Islet precursor cell (in vitro differentiated cells): ENCODE measurements around the gene ZNF793.

Experiments
- DNase-seq: peaks from one replicate; pipeline ENCODE4 v3.0.0-alpha.2; 2018

The ZNF793 gene

DNA sequence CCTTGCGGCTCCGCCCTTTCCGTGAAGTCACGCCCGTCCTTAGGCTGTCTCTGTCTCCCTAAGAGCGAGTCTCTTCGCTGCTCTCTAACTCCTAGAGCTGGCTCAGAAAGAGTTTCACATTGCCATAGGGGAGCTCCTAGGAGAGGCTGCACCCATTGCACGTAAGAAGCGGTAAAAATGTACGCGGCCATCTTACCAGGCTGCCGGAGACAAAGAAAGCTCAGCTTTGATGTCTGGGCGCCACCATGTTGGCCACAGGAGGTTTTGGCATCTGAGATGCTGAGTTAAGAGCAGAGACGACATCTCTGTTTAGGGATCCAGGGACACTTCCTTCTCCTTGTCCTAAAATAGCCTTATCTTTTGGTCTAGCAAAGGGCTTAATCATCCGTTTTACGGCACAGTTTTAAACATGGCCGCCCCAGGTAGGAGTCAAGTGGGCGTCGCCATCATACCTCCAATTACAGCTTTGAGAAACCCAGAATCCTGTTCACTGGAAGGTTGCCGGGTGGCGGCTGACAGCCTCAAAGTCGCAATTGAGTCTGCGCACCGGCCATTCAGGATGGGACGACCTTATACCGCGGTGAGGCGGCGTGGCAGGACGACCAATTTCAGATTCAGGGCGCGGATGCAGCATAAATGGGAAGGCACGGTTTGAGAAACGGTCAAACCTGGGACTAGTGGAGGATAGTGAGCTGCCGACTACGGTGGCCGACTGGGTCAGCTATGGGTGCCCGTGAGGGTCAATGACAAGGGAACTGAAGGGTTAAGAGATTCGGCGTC, at the start of gene ZNF793:
Gene ZNF793 (plus strand): TSS at position 553 of the 780 bp plus-strand sequence. CDS start 16,501 bp downstream, outside the sequence.
- DNase-seq: peak; percentile 89

DNA sequence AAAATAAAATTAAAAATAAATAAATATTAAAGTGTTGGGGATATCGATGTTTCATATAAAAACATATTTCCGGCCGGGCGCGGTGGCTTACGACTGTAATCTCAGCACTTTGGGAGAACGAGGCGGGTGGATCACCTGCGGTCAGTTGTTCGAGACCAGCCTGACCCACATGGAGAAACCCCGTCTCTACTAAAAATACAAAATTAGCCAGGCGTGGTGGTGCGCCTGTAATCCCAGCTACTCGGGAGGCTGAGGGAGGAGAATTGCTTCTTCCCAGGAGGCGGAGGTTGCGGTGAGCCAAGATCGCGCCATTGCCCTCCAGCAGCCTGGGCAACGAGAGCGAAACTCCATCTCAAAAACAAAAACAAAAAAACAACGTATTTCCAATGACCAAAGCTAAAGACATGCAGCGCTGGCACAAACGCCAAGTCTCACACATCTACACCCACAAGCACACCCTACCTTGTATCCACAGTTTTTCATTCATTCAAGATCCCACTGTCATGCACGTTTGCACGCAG, 40.4 kb upstream of the ZNF793 start:
- no peak for DNase-seq

DNA sequence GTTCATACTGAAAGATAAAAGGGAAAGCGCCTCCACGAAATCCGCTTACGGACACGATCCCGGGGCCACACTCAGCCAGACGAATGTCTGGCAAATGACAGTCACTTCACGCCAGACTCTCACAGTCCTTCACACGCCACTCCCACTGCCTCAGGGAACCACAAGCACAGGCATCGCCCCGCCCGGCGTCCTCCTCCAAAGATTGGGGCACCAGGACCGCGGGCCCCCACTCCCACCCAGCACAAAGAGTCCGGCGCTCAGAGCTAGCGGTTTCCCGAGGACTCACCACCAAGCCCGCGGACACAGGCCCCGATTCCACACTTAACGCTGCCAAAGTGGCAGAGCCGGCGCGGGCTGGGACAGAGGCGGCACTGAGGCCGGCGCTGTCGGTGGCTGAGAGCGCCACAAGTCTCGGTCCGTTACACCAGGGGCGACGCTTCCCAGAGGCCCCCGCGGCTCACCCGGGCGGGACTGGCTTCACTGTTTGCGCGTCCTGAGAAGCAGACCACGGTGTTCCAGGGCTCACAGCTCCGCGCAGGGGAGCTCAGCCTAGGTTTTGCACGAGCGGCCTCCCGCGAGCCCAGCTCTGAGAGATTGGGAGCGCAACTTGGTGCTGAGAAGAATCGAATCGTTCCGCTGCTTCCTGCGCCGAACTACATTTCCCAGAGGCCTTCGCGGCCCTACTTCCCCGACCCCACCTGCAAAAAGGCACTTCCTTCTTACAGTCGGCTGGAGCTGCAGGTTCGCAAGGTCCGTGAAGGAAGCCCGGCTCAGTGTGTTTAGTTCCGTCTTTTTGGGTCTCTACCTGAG, 39.7 kb upstream of the ZNF793 start, which contains the start of gene ZNF569:
Gene ZNF569 (minus strand): TSS at position 647 of the 810 bp plus-strand sequence. CDS start 22,523 bp downstream, outside the sequence.
- peak; percentile 95 for DNase-seq

DNA sequence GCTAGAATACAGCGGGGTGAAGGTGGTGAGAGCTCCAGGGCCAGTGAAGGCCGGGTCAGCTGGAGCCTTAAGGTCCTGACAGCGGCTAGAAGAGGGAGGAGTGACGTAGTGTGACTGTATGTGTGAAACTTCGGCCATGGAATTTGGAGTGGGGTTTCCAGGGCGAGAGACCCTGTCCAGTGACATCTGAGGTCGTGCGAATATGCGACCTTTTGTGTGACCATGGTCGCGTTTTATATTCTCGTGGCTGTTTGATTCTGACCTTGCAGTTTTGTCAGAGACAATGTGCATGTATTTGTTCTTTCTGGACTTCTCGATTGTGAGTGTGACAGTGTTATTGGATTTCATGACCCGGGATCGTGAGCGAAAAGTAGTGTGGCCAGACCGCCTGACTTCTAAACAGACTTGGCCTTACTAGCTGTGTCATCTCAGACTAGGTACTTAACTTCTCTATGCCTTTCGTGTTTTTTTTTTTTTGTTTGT, 39.1 kb upstream of the ZNF793 start:
- no peak for DNase-seq

DNA sequence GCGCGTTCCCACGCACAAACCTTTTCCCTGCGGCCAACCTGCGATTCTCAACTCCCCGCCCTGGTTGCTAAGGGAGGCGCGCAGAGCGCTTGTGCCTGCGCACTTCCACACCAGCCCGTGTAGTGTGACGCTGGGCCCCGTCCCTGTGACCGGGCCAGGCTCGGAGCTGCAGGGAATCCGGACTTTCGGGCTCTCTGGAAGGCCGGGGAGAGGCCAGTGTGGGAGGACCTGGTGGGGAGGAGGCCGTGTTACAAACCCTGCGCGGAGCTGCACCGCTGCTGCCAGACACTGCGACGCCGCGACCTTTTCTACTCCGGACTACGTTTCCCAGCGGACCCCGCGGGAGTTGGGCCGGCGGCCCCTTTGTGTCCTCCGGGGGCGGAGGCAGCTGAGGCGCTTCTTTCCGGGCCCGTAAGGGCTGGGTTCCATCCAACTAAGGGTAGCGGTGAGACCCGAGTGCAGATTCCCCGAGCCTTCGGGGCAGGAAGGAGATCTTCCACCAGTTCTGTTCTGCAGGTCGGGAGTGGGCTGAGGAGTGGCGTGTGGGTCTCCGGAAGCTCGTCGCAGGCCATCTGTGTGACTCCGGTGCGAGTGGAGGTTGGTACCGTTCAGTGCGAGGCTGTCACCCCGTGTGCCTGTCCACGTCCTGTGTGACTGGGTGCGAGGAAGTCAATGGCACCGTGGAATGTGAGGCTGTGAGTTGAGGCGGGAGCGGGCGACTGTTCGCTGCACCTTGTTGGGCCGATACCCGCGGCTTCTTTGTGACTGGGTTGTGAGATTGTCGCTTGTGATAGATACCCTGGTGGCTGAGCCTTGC, 37.6 kb upstream of the ZNF793 start, which contains the start of gene ZNF570:
Gene ZNF570 (plus strand): TSS at position 396 of the 817 bp plus-strand sequence. CDS start 999 bp downstream, outside the sequence.
- peak; percentile 94 for DNase-seq

DNA sequence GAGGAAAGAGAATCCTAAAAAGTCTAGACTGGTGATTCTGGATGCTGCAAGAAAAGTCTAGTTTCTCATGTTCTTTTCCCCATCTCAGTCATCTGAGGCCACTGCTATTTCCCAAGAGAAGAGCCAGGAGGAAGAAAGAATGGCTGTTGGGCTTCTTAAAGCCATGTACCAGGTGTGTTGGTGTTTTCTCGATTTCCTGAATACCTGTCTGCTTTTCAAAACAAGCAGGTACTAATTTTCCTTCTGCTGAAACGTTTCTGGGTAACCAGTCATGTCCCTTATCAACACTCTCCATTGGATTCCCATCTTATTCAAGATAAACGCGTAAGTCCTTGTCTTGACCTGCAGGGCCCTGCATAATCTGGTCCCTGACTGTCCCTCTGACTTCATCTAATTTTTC, 36.5 kb upstream of the ZNF793 start:
- no peak for DNase-seq

DNA sequence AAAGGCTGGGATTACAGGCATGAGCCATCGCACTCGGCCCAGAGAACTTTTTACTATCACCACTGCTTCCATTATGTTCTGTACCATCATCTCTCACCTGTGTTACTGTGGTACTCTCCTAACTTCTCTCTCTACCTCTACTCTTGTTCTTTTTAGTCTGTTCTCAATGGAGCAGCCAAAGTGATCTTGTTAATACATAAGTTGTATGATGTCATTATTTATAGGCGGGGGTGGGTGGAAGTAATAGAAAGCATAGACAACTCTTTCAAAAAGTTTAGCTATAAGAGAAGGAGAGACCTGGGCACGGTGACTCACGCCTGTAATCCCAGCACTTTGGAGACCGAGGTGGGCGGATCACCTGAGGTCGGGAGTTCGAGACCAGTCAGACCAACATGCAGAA, 34.6 kb upstream of the ZNF793 start:
- DNase-seq: no peak

DNA sequence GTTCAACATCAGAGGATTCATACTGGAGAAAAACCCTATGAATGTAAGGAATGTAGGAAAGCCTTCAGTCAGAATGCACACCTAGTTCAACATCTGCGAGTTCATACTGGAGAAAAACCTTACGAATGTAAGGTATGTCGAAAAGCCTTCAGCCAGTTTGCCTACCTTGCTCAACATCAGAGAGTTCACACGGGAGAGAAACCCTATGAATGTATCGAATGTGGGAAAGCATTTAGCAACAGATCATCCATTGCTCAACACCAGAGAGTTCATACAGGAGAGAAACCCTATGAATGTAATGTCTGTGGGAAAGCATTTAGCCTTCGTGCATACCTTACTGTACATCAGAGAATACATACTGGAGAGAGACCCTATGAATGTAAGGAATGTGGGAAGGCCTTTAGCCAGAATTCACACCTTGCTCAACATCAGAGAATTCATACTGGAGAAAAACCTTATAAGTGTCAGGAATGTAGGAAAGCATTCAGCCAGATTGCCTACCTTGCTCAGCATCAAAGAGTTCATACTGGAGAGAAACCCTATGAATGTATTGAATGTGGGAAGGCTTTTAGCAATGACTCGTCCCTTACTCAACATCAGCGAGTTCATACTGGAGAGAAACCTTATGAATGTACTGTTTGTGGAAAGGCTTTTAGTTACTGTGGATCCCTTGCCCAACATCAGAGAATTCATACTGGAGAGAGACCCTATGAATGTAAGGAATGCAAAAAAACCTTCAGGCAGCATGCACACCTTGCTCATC, 22.2 kb upstream of the ZNF793 start:
- no peak for DNase-seq

DNA sequence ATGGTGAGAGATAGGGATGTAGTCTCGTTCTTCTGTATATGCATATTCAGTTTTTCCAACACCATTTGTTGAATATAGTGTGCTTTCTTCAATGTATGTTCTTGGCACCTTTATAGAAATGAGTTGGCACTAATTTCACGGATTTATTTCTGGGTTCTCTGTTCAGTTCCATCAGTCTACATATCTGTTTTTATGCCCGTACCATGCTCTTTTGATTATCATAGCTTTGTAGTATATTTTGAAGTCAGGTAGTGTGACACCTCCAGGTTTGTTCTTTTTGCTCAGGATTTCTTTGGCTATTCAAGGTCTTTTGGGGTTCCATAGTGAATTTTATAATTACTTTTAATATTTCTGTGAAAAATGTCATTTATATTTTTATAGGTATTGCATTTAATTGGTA, 14.5 kb upstream of the ZNF793 start:
- DNase-seq: no peak

DNA sequence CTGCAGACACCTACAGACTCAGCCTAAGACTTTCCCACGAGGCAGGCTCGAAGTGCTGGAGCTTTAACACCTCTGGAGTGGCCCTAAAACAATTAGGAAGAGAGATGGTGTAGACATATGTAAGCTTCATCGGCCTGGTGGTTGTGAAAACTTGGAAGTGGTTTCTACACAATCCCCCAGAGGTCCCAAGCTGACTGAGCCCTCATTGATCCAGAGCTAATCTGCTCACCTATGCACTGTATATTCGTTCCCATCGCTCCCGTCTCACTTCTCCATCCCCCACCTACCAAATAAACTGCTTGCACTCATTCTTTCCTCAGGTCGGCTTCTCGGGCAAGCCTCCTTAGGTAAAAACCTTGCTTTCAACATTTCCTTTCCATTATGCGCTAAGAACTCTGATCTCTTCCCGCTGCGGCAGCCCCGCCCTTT, 767 bp upstream of the ZNF793 start:
- DNase-seq: no peak

DNA sequence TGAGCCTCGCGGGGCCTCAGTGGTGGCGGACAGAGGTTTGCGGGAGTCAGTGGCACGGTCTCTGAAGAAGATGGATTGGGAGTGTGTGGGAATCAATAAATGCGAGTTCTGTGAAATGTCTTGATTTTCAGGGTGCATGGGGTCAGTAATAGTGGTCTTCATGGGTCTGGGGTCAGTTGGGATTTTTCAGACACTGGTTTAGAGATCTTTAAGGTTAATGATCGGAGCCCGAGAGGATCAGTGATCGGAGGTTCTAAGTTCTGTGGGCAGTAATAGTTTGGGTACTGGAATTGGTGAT, 377 bp downstream of the ZNF793 start:
- no peak for DNase-seq

DNA sequence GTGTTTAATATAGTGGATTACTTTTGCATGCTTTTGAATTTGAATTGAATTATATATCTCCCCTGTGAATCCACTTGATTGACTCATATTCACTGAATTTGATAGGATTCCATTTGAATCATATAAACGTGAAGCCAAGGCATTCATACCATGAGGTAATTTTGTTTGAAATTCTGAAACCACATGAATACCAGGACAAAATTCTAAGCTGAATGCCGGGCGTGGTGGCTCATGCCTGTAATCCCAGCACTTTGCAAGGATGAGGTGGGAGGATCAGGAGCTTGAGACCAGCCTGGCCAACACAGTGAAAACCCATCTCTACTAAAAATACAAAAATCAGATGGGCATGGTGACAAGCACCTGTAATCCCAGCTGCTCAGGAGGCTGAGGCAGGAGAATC, 4.4 kb downstream of the ZNF793 start:
- DNase-seq: no peak

DNA sequence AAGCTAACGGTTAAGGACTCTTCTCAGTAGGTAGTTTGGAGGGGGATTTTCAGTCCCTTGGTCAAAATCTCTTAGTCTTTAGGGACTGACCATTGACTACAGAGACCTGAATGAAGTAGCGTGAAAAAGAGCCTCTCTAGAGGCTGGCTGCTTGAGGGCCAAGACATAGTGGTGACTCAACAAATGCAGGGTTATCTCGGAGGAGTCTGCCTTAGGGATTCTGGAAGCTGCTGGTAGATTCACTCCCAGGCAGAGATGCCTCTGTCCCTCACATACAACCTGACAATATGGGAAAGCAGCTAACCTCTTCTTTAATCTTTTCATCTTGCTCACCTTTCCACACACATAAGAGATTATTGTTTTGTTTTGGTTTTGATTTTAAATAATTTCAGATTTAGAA, 5.1 kb downstream of the ZNF793 start:
- no peak for DNase-seq

DNA sequence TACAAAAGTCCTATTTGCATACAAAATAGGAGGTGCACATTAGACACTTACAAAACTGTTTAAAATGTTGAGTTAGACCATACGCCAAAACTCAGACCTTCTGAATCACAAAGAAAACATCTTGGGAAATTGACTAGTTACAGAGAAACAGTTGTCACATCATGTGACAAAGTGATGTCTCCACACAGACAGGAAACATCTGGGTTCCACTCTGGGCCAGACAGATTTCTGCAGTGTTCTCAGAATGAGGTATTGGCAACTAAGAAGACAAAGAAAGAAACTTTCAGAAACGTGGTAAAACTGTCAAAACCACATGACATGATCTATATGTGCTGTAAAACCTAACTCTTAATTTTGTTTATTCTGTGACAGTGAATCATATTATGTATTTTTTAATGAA, 6.7 kb downstream of the ZNF793 start:
- DNase-seq: no peak

DNA sequence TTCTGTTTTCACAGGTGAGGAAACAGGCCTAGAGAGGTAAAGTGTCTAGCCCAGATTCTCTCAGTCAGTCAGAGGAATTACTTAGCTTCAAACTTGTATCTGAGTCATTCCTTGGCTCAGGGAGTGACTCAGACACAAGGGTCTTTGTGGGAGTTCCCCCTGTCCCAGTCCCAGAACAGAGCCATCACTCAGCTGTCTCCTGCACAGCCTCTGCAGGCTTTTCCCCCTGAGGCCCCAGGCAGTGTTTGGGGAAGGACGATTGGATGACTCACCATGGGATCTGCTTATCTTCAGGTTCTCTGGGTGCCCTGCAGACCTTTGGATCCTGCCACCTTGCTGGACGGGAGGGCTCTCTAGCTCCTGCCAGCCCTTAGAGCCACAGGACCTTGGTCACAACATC, 13.2 kb downstream of the ZNF793 start:
- DNase-seq: peak; percentile 98

DNA sequence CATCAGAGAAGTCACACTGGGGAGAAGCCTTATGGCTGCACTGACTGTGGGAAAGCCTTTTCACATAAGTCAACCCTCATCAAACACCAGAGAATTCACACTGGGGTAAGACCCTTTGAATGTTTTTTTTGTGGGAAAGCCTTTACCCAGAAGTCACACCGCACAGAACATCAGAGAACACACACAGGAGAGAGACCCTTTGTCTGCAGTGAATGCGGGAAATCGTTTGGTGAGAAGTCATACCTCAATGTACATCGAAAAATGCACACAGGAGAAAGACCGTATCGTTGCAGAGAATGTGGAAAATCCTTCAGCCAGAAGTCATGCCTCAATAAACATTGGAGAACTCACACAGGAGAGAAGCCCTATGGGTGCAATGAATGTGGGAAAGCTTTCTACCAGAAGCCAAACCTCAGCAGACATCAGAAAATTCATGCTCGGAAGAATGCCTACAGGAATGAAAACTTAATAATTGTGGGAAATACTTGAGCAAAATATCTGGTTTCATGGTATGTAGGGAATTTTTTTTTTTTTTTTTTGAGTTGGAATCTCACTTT, 30.7 kb downstream of the ZNF793 start:
- no peak for DNase-seq

DNA sequence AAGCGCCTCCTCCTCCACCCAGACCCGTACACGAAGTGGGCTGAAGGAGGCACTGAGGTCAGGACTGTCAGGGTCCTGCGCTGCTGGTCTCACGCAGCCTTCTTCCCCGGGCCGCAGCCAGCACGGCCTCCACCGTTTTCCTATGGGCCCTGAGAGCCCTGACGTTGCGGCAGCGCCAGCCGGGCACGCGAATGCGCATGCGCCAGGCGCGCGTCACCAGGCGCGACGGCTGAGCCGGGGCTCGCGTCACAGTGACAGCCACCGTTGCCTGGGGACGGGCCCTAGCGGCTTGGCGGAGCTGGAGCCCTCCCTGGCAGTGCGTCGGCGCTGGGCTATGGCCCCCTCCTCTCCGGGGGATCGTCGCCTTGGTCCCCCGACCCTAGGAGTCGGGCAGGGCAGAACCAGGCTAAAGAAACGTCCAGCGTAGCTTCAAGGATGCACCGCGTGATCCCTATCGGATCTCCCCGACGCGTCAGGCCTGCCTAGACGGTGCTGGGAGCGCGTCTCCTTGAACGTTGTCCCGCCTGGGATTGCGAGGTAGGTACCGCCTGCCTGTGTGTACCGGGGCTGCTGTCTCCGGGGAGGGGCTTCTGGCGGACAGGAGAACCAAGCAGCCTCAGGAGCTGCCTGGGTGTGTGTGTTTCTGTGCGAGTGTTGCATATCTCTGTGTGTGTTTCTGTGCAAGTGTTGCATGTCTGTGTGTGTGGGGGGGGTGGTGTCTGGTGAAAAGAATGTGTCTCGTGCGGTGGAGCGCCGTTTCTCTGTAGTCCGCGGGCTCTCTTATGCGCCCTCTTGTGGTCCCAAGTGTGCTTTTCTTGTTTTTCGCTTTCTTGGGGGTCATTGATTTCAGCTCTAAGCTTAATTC, 44.6 kb downstream of the ZNF793 start:
- no peak for DNase-seq

DNA sequence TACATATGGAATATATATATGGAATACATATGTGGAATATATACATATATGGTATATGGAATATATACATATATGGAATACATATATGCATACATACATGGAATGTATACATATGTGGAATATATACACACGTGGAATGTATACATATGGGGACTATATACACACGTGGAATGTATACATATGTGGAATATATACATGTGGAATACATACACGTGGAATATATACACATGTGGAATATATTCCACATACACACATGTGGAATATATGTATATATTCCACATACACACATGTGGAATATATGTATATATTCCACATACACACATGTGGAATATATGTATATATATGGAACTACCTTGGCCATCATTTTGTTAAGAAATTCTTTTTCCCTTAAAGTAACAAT, 56.8 kb downstream of the ZNF793 start:
- no peak for DNase-seq

DNA sequence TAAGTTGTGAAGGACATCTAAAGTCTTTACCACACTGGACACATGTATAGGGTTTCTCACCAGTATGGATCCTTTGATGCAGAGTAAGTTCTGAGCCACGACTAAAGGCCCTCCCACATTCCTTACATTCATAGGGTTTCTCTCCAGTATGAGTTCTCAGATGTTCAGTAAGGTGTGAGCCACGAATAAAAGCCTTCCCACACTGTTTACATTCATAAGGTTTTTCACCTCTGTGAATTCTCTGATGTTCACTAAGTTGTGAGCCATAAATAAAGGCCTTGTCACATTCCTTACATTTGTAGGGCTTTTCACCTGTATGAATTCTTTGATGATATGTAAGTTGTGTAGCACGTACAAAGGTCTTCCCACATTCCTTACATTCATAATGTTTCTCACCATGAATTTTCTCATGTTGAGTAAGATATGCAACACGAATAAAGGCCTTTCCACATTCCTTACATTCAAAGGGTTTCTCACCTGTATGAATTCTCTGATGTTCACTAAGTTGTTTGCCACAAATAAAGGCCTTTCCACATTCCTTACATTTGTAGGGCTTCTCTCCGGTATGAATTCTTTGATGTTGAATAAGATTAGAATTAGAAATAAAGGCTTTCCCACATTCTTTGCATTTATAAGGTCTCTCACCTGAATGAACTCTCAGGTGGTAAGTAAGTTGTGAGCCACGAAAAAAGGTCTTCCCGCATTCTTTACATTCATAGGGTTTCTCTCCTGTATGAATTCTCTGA, 58.1 kb downstream of the ZNF793 start:
- no peak for DNase-seq

DNA sequence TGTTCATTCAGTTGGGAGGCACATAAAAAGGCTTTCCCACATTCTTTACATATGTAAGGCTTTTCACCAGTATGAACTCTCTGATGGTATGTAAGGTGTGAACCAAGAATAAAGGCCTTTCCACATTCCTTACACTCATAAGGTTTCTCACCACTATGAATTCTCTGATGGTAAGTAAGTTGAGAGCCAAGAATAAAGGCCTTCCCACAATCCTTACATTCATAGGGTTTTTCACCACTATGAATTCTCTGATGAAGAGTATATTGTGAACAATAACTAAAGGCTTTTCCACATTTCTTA, 58.6 kb downstream of the ZNF793 start:
- no peak for DNase-seq
